Stimulated activated CD8-positive, alpha-beta memory T cell treated with anti-CD3 and anti-CD28 coated beads, Interleukin-7, amount 100 ng/mL, for 24 hours (primary cell): ENCODE results near the gene ANTXRL.
"Not testable (repeated sequence)": the region's sequence is repeated elsewhere in the genome, so short reads cannot be mapped to it uniquely, and the experiment has no call there.

ENCODE experiments used
- DNase-seq: peaks from one replicate; pipeline ENCODE4 v3.0.0-alpha.2; 2020; ENCODE audit warnings: low read depth

ANTXRL gene

DNA sequence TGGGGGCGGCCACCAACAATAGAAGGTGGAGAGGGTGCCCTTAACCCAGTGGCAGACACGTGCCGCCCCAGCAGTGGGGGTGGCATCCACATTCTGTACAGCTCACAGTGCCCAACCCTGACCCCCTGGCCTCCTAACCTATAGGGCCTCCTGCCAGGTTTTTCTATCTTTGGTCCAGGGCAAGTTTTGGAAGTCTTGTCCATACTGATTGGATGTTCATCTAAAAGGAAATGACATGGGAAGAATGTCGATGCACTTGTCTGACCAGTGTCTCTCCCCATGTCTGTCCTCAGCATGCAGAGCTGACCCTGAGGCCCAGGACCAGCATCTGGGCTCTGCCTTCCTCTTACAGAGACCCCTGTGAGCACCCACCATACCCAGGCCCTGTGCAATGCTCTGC, 32.3 kb upstream of the ANTXRL start:
- no peak for DNase-seq

DNA sequence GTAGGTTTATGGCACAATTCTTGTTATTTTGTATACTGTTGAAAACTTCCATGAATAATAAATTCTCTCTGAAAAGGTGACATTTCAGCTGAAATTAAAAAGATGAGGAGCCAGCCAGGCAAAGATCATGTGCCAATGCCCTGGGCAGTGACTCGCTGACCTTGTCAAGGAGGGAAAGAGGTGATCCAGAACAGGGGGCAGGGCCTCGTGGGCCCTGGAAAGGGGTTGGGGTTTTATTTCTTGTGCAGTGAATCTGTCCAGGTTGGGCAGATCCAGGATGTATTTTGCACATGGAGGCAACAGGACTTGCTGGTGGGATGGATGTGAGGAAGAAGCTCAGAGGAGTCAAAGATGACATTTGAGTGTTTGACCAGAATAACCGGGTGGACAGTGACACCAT, 31.6 kb upstream of the ANTXRL start:
- DNase-seq = not testable (repeated sequence)

DNA sequence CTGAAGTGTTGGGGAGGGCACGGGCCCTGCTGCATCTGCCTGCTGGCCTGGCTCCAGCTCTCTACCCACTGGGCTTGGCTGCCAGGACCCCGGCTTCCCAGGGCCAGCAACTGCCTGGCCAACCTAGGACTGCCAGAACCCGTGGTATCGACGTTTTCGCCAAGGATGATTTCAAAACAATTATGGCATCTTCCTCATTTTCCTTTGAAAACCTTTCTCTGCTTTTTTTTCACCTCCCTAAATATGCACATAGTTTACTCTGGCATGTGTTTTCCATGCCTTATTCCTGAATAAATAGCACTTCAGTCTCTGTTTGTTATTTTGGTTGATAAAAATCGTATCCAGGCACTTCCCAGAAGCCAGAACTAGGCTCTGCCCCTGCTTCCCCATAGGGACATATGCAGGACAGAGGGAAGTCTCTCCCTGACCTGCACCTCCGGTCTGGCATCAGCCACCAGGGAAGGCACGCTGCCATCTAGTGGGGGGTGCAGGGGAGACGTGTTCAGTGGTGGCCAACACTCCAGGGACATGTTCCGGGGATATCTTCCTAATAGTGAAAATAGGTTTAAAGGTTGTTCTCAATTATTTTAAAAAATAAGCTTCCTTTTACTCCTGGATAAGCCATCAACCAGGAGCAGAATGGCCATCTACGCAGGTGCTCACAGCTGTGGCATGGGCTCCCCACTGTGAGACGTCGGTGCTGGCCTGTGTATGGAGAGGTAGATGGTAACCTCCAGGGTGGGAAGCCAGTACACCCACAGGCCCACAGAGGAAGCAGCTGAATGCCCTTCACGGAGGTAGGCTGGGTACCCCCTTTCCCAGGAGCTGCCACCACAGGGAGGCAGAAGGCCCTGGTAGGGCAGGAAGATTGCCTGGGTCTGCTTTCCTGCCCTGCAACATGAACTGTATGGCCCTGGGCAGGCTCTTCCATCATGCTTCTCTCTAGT, 30.7 kb upstream of the ANTXRL start:
- no peak for DNase-seq

DNA sequence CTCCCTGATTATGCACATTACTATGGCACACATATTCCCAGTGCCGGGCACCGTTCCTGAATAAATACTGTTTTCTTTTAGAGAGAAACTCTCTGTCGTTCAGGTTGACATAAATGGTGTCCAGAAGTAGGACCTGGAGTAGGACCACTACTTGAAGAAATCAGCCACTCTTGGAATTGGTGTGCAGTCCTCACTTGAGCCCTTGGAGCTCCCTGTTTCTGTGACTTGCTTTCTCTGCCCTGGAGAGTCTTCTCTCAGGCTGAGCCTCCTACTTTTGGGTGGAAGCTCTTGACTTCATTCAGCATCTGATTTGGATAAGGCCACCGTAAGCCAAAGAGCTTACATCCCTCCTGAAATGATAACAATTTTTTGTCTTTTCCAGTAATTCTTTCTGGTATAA, 29.7 kb upstream of the ANTXRL start:
- no peak for DNase-seq

DNA sequence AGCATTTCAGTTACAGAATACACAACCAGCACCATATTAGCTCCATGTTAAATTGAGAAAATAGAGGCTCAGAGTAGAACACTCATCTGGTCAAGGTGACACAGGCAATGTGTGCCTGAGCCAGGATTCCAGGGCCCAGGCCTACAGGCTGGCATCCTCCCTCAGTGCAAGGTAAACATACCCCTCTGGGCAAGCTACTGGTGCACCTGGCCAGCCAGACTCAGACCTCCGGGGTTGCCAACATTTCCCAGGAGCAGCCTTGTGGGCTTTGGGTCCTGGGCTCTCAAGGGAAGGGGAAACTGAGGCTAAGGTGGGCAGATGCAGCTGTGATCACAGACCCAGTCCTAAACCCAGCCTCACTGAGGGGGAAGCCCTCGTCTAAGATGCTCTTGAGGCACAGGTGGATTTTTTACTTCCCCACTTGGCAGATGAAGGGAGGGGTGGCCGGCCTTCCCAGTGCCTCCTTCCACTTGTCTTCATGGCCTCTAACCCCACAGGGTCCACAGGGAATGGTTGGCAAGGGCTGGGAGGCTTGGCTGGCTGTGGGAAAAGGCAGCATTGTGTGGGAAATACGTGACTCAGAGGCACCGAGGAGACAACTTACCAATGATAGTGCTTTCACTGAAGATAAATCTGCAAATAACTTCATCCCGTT, 23.8 kb upstream of the ANTXRL start:
- DNase-seq = not testable (repeated sequence)

DNA sequence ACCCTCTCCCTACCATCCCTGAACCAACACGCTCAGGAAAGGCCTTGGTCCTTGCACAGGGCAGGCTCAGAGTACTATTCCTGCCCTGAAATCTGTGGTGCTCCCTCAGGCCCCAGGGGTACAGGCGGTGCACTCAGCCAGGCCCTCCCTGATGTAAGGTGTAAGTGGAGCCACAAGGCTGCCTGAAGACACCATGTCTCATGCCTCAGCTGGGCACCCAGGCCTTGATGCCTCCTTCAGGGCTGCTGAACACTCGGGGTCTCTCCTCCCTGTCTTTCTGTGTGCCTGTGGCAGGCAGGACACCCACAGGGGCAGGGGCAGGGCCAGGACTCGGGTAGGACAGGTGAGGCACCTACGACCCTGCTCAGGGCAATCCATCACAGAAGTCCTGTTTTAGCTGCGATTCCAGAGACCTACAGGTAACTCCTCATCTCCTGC, 22.9 kb upstream of the ANTXRL start:
- DNase-seq = no peak

DNA sequence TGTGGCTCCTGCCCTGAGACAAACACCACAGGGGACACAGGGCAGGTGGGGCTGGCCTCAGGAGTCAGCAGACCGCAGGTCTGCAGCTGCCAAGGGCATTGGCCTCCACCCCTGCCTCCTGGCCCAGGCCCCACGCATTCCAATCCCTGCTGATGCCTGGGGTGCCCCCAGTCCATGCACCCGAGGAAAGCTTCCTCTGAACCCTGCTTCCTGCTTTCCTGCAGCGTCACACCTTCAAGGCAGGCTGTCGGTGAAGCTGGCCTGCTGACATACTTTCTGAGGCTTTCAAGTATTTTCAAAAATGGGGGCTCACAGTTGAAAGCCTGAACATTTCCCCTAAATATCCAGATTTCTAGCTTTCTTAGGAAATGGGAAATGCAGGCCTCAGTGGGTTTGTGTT, 22.5 kb upstream of the ANTXRL start:
- no peak for DNase-seq

DNA sequence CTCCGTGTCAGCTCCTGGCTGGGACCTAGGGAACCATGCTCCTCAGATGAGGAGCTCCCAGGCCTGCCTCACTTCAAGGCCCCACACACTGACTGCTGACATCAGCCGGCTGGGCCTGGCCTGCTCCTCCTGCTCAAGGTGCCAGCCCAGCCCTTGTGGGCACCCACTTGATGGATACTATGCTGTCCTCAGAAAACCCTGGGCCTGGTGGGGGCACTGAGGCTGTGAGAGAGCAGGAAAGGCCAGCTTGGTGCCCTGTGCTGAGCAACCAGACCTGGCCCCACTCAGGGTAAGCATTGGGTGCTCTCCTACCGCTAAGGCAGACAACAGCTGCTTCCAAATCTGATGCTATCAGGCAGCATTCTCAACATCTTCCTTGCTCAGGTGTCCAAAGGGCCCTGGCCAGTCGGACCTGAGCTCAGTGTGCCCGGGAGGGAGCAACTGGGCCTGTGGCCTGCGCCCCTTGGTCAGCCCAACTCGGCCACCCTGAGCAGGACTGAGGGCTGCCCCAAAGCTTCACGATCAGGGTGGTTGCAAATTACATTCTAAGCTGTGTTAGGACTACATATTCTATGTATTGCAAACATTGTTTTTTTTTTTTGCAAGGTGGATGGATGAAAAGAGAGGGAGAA, 21.9 kb upstream of the ANTXRL start:
- DNase-seq = no peak

DNA sequence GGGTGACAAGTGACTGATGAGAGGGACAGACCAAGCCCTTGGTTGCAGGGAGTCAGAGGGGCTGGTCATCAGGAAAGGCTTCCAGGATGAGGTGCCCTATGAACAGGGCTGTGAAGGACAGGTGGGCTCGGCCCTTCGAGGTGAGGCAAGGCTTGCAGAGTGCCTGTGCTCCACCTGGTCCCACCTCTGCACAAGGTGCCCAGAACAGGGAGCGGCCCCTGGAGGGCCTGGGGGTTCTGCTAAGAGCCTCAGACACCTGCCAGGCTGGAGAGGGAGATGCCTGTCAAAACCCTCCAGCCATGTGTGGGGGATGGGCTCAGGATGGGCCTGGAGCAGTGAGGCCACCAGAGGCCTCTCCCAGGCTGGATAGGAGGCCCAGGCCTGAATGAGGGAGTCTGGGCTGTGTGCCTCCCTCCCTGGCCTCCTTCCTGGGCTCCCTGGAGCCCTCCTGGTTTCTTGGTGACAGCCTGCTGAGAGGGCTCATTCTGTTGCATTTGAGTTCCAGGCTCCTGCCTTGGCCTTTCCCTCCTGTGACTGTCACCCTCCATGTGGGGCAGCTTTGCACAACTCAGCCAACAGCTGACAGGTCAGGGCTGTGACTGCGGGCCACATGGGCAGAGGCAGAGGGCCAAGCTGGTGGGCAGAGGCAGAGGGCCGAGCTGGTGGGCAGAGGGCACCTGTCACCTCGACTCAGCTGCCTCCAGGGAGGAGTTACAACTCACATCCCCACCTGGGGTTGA, 21.1 kb upstream of the ANTXRL start:
- not testable (repeated sequence) for DNase-seq

DNA sequence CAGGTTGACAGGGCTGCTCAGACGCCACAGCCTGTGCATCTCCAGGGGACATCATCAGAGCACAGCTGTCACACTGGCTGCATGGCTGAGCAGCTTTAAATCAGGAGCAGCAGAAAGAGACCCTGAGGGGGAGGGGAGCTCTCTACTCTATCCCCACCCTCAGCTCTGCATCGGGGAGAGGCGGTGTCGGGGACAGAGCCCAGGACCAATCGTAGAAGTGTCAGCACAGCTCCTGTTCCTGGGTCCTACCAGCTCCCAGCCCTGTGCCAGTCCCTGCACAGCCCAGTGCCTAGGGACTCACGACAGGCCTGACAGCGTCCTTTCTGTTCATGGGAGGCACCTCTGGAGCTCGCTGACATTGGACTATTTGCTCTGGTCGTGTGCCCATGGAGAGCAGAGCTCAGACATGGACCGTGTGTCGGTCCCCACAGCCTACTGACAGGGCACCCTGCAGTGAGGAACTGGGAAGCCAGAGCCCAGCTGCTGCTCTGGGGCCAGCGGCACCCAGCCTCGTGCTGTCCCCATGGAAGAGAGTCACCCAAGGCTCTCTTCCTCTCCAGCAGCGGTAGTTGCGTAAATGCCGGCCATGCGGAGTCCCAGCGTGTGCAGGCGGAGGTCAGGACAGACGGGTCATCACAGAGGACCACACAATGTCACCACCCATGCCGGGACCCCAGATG, 20.4 kb upstream of the ANTXRL start:
- no peak for DNase-seq

DNA sequence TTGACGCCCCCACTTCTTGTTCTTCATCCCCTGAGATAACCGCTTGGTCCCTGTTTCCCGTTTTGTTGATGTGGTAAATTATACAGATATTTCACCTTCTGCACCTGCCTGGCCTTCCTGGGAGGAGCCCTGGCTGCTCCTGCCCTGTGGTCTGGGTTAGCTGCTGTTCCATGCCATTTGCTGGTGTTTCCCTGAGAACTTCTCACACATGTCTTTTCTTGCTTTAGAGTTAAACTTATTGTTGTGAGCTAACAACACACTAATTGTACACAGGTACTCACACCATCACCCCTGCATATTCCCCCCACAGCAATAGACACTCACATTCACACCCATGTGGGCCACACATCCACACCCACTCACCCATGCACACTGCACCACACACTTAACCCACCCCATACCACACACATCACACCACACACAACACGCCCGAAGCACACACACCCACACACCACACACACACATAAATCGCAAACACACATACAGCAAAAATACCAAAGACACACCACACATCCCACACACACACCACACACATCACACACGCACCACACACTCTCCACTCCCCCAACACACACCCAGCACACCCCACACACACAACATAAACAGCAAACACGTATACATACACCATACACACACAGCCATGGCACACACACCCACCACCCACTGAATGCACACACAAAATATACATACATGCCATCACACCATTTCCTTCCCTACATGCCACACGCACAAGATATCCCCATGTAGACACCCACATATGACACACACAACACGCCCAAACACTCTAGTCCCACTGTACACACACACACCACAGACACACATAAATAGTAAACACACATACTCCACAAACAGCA, 19.4 kb upstream of the ANTXRL start:
- no peak for DNase-seq

DNA sequence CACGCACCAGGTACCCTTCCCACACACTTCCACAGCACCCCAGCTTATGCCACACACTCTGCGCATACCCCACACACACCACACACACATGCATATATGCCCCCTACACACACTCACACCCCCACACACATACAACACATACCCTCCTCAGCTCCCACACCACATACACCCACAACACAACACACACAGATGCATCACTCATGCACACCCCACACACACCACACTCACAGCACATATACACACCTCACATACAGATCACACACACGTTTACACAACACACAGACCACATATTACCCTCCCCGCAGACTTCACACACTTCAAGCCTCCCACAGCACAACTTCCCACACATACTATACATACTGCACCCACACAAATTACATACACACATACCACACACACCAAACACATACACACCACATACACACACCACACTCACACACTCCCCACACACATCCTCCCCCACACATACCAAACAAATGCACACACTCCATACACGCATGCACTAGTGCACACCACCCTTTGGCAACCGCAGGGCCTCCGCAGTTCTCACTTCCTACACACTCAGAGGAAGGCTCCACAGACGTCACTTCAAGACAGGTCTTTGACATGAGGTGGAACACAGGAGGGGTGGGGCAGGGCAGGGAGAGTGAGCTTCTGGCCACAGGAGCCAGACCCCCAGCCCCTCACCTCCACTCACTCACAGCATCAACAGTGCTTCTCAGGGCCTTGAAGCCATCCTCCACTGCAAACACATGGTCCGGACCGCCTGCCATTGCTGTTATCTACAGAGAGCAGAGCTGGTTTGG, 18.5 kb upstream of the ANTXRL start:
- no peak for DNase-seq

DNA sequence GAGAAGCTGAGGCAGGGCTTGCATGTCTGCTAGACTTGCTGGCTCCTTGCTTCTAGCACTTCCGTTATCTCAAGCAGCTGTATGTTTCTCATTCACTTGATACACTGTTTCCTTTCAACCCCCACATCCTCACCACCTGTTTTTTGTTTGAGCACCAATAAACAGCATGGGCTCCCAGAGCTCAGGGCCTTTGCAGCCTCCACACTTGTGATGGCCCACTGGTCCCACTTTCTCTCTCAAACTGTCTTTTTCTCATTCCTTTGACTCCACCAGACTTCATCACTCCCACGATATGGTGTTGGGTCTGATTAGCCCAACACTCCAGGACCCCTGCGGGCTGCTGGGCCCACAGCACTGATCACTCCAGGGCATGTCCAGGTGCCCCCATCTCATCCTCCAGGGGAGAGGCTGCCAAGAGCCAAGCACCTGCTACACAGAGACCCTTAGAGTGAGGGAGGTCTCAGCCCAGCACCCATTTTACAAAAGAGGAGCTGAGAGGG, 17.2 kb upstream of the ANTXRL start:
- not testable (repeated sequence) for DNase-seq

DNA sequence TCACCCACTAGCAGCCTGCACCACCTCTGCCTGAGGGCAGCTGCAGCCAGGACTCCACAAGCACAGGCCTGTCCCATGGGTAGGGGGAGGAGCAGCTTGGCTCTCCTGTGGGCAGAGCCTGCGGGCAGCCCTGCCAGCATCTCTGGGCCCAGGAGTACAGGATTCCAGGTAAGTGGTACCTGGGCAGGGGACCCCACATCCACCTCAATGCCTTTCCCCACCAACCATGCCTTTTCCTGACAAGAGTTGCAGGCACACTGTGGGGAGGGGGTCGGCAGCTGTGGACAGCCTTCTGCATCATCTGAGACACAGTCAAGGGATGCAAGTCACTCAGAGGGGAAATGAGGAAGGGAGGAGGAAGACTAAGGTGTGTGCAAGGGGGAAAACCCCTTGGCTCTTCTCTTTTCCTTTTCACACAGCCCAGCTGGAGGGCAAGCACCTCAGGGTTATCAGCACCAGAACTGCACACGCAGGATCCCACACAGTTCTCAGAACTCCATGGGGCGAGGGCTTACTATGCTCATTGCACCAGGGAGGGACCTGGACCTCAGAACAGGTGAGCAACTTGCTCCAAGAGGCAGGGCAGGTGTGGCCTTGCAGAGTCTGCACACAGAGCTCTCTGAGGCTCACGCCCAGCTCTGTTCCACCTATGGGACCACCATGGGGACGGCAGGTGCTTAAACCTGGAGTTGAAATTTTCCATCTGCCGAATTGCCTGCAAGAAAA, 16.5 kb upstream of the ANTXRL start:
- DNase-seq = no peak

DNA sequence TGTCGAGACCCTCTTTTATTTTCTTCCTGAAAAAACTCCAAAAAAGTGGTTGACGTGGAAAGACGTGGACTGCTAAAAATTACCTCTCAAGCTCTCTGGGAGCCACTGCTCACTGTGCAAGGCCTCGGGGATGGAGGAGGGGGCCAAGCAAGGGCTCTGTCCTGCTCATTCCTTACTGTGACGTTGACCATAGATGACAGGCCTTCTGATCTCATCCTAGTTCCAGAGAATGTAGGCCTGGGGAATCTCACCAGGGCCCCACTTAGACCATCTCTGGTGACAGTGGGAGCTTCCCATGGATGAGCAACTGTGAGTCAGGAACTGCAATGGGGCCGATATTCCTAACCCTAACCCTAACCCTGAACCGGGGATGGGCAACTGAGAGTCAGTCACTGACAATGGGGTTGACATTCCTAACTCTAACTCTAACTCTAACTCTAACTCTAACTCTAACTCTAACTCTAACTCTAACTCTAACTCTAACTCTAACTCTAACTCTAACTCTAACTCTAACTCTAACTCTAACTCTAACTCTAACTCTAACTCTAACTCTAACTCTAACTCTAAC, 15.8 kb upstream of the ANTXRL start:
- DNase-seq = not testable (repeated sequence)

DNA sequence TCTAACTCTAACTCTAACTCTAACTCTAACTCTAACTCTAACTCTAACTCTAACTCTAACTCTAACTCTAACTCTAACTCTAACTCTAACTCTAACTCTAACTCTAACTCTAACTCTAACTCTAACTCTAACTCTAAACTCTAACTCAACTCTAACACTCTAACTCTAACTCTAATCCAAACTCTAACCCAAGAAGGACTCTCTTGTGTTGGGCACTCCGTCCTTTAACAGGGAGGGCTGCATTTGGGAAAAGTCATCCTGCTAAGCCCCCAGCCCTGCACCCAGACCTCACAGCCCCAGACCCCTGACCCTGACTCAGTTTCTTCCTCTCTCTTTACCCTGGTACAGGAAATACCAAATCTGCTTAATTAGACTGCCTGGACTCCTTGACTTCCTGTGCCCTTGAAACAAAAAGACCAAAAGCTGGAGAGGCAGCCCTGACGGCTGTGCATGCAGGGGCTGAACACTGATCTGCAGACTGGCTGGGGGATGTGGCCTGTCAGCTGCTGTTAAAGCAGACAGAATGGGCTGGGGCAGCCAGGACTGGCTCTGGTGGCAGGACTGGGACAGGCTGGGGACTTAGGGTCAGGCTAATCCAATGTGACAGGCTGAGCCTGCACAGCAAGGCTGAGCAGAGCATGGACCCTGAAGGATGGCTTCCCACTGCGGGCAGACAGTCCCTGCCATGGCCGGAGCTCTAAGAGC, 14.8 kb upstream of the ANTXRL start:
- DNase-seq = not testable (repeated sequence)

DNA sequence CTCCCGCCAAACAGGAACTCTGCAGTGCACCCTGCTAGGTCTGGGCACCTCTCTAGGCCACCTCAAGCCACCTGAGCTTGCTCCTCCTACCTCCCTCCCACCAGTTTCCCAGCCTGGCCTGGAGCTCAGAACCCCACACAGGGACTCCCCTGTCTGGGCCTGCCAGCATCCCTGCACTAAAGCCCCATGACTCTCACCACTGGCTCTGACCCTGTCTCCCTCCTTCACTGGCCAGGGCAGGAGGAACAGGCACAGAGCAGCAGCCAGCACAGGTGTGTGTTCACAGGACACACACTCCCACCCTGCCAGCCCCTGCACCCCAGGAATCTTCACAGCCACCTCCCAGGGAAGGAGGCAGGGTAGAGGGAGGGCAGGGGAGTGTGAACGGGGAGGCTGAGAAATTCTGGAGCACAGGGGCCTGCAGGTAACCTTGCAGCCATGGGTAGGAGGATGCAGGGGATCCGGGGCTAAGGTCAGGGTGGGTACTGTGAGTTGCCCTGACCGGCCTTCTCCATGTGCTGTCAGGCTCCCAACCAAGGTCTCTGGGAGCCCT, 13.9 kb upstream of the ANTXRL start:
- DNase-seq = no peak
